K562 (cell line): ENCODE measurements around the gene SERPINA5. TPM values are rescaled to one million over a fixed set of nuclear protein-coding genes. Genes with fewer than 3 reads are reported as not detected.

Source experiments
- FOXP4 ChIP-seq: sonication (generic); formaldehyde crosslinking; IDR thresholded peaks from 2 replicates; pipeline ENCODE4 v1.8.0; 2022; ENCODE audit warnings: mild to moderate bottlenecking, missing genetic modification reagents, borderline replicate concordance
- HDAC3 ChIP-seq: fragments of 450-650 bp; IDR thresholded peaks from 2 replicates; pipeline ENCODE4 v1.6.1; 2018; ENCODE audit warnings: borderline replicate concordance, mild to moderate bottlenecking, moderate library complexity; ENCODE audit not compliant: partially characterized antibody
- MAFK ChIP-seq: IDR thresholded peaks from 2 replicates; pipeline ENCODE4 v1.6.1; 2011; ENCODE audit warnings: low read length, improper control_type of control experiment
- NFE2L1 ChIP-seq: fragments of 450-650 bp; IDR thresholded peaks from 2 replicates; pipeline ENCODE4 v1.6.1; 2016; ENCODE audit warnings: missing genetic modification characterization, low read depth, mild to moderate bottlenecking, missing compliant biosample characterization, moderate library complexity, borderline replicate concordance
- PCBP1 ChIP-seq: fragments of 200-400 bp; formaldehyde crosslinking; IDR thresholded peaks from 2 replicates; pipeline ENCODE4 v1.6.1; 2018; ENCODE audit warnings: mild to moderate bottlenecking, low read depth, low read length; ENCODE audit not compliant: poor library complexity, severe bottlenecking
- SMAD1 ChIP-seq: fragments of 150-350 bp; IDR thresholded peaks from 2 replicates; pipeline ENCODE4 v1.6.1; 2014; ENCODE audit warnings: low read length, low read depth; ENCODE audit not compliant: partially characterized antibody
- SREBF2 ChIP-seq: sonication (generic); formaldehyde crosslinking; IDR thresholded peaks from 2 replicates; pipeline ENCODE4 v1.4.0; 2020; ENCODE audit warnings: mild to moderate bottlenecking, missing genetic modification reagents
- ZBTB33 ChIP-seq: sonication (generic); formaldehyde crosslinking; IDR thresholded peaks from 2 replicates; pipeline ENCODE4 v1.8.1; 2023; ENCODE audit warnings: mild to moderate bottlenecking, missing genetic modification reagents
- ZNF165 ChIP-seq: fragments of 250-450 bp; sonication (Bioruptor Pico); IDR thresholded peaks from 2 replicates; pipeline ENCODE4 v1.4.0; 2020; ENCODE audit warnings: borderline replicate concordance
- ZNF316 ChIP-seq: fragments of 450-650 bp; IDR thresholded peaks from 2 replicates; pipeline ENCODE4 v1.6.1; 2016
- ZNF589 ChIP-seq: fragments of 200-800 bp; sonication (Bioruptor generic); IDR thresholded peaks from 2 replicates; pipeline ENCODE4 v1.6.1; 2016; ENCODE audit warnings: low read depth, missing genetic modification characterization, missing compliant biosample characterization
- ZNF75A ChIP-seq: fragments of 450-650 bp; formaldehyde crosslinking; IDR thresholded peaks from 2 replicates; pipeline ENCODE4 v1.4.0; 2020; ENCODE audit warnings: mild to moderate bottlenecking
- ZNF830 ChIP-seq: fragments of 250-450 bp; sonication (Bioruptor Pico); IDR thresholded peaks from 2 replicates; pipeline ENCODE4 v1.5.0; 2021; ENCODE audit warnings: mild to moderate bottlenecking
- polyA plus RNA-seq, 8 experiments: library from polyadenylated mRNA; depleted of rRNA in 4 of 8; stranded (reverse) in 5 of 8; unstranded in 3 of 8; fragments of >200 nt; fragmentation: Nextera tagmentation in 2 of 8; fragmentation: Illumina TruSeq in 1 of 8; extraction: Ambion mirVana in 2 of 8; extraction: Trizol in 1 of 8; gene quantifications; 2 replicates each; pipeline versions ENCODE4 v1.2.1 to v1.2.3, GENCODE V29; 2011 to 2014; ENCODE audit warnings: inconsistent platforms in 1 of 8, missing spikeins in 1 of 8
- total RNA-seq, 7 experiments: library from RNA; depleted of rRNA in 6 of 7; stranded (reverse); fragments of >200 nt in 6 of 7; fragmentation: Illumina TruSeq in 2 of 7; extraction: Trizol in 2 of 7; gene quantifications; 2 replicates each; pipeline versions ENCODE4 v1.2.1 to v1.2.3, GENCODE V29; 2011 to 2021; ENCODE audit warnings: low replicate concordance in 1 of 7

The SERPINA5 gene
- total and polyA plus RNA-seq, 9 of the 15 experiments (the other 6 are each of a cell fraction or from before 2014, with no cell fraction given), result 0.38 TPM; not detected in 8

DNA sequence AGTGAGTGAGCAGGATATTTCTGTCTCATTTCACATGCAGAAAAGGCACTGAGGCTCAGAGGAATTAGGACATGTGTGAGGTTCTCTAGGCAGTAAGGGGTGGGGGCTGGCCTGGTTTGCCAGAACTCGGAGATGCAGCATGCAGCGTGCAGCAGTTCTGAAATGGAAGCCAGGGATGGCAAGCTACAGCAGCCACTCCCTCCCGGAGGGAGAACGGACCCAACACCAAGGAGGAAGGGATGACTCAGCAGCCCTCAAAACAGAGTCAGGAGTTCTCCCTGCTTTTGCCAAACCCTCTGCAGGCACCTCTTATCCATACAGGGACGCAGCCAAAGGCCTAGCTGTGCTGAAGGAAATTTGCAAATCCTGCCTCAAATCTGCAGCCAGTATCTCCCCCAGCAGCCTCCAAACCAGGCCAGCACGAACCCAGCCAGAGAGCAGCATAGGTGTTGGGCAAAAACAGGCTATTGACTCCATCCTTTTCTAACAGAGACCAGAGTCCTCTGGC lies 20.7 kb downstream of the SERPINA5 start (continued):
- TF ChIP-seq FOXP4 (CRISPR knock-in tag) (no peak), ZNF830 (CRISPR knock-in tag) (no peak), MAFK (peak; percentile 45; the same call in 1 of the 2 replicates), ZNF589 (CRISPR knock-in tag) (no peak), SMAD1 (no peak), SREBF2 (CRISPR knock-in tag) (no peak), ZNF165 (CRISPR knock-in tag) (no peak), ZBTB33 (no peak), ZNF316 (peak; percentile 71), HDAC3 (no peak), ZNF75A (no peak), PCBP1 (no peak), NFE2L1 (tag) (peak; percentile 10; the same call in 1 of the 2 replicates)
